ENCODE measurements around the gene PTPRQ. TPM values are rescaled to one million over a fixed set of nuclear protein-coding genes. Genes with fewer than 3 reads are reported as not detected.

PTPRQ gene
- total RNA-seq, 4 donors from 2014 or later, result 1.8 to 12.8 (median 3.4) TPM

- 83 to 85% methylated on average over 1 of the region's 1 CpG for WGBS, 2 donors
- Histone ChIP-seq H3K9me3 (no peaks in the 10 kb centered on the region), H3K4me3 (no peak overlapping the region), H3K27me3 (peaks cover 0 to 38% of the 10 kb centered on the region in 2 donors), H3K36me3 (no peaks in the 10 kb centered on the region), H3K4me1 (peaks cover 0 to 9% (median 0%) of the 10 kb centered on the region in 4 donors), H3K27ac (no peak overlapping the region)
- no peak for DNase-seq (ENCODE audit: low spot score in 2 of 2)
- TF ChIP-seq, protein P1, sequence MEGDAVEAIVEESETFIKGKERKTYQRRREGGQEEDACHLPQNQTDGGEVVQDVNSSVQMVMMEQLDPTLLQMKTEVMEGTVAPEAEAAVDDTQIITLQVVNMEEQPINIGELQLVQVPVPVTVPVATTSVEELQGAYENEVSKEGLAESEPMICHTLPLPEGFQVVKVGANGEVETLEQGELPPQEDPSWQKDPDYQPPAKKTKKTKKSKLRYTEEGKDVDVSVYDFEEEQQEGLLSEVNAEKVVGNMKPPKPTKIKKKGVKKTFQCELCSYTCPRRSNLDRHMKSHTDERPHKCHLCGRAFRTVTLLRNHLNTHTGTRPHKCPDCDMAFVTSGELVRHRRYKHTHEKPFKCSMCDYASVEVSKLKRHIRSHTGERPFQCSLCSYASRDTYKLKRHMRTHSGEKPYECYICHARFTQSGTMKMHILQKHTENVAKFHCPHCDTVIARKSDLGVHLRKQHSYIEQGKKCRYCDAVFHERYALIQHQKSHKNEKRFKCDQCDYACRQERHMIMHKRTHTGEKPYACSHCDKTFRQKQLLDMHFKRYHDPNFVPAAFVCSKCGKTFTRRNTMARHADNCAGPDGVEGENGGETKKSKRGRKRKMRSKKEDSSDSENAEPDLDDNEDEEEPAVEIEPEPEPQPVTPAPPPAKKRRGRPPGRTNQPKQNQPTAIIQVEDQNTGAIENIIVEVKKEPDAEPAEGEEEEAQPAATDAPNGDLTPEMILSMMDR (IDR thresholded peaks at IDR 0.05), result no peak
- TF ChIP-seq EP300 (IDR thresholded peaks at IDR 0.05) (no peak), POLR2A (IDR thresholded peaks at IDR 0.05) (no peak)
Observed at GRCh38 chr12:80710727-80711449, 266.9 kb downstream of the PTPRQ start.

DNA sequence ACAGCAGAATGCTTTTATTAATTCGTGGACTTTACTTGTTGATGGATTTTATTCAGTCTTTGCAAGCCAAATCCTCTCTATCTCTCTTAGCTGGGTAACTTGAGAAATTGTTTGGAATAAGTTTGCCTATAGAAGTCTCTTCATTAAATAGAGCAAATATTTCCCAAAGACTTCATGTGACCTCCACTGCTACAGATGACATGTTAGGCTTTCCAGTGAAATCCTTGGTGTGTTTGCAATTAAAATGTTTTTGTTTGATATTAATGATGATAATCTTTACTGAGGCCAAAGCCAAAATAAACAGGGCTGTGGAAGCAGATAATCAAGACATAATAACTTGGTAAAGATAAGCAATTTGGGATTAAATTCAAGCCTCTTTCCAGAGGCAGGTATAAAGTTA is 267.8 kb downstream of the PTPRQ start:
- H3K4me1 ChIP-seq, result peaks cover 0 to 9% (median 0%) of the 10 kb centered on the region in 4 donors
- H3K9me3 ChIP-seq, result no peaks in the 10 kb centered on the region
- TF ChIP-seq EP300 (IDR thresholded peaks at IDR 0.05) (no peak), POLR2A (IDR thresholded peaks at IDR 0.05) (no peak)
- TF ChIP-seq, protein P1 (IDR thresholded peaks at IDR 0.05), result no peak
- 64 to 76% methylated on average over 1 of the region's 1 CpG for WGBS, 2 donors
- H3K36me3 ChIP-seq, result no peaks in the 10 kb centered on the region
- DNase-seq (ENCODE audit: low spot score in 2 of 2), result no peak
- H3K27me3 ChIP-seq, result peaks cover 0 to 47% of the 10 kb centered on the region in 2 donors
- no peak overlapping the region for H3K4me3 ChIP-seq
- no peak overlapping the region for H3K27ac ChIP-seq

DNA sequence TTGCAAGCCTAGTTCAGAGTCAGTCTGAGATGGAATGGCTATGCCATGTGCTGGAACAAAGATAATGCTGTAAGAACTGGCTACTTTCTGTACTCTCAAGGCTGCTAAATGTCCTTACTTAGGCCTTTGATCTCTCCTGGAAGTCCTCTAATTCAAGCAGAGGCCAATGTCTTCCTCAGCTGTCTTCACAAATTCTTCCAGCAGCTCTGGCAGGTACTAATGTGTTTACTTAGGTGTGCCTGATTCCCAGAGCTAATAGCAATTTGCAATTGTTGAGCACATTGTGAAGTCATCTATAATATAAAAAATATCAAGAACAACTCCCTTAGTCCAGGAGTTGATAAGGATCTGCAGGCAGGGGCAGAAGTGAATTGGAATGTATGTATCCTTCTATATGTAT is 268.8 kb downstream of the PTPRQ start:
- H3K27ac ChIP-seq, result no peak overlapping the region
- H3K4me1 ChIP-seq, result peaks cover 0 to 9% (median 0%) of the 10 kb centered on the region in 4 donors
- peaks cover 0 to 47% of the 10 kb centered on the region in 2 donors for H3K27me3 ChIP-seq
- H3K9me3 ChIP-seq, result no peaks in the 10 kb centered on the region
- H3K36me3 ChIP-seq, result no peaks in the 10 kb centered on the region
- no peak for DNase-seq (ENCODE audit: low spot score in 2 of 2)
- no peak overlapping the region for H3K4me3 ChIP-seq
- TF ChIP-seq, protein P1 (IDR thresholded peaks at IDR 0.05), result no peak

- H3K4me1 ChIP-seq, result peaks cover 0 to 4% (median 0%) of the 10 kb centered on the region in 4 donors
- TF ChIP-seq POLR2A (IDR thresholded peaks at IDR 0.05), result no peak
- TF ChIP-seq EP300 (IDR thresholded peaks at IDR 0.05), result no peak
- TF ChIP-seq, protein P1 (IDR thresholded peaks at IDR 0.05), result no peak
- no peak overlapping the region for H3K27ac ChIP-seq
- H3K27me3 ChIP-seq, result peaks cover 0 to 44% of the 10 kb centered on the region in 2 donors
- H3K9me3 ChIP-seq, result no peaks in the 10 kb centered on the region
- WGBS, 2 donors, result 78 to 84% methylated on average over 4 of the region's 4 CpGs
- no peak overlapping the region for H3K4me3 ChIP-seq
- no peaks in the 10 kb centered on the region for H3K36me3 ChIP-seq
- no peak for DNase-seq (ENCODE audit: low spot score in 2 of 2)
Observed at GRCh38 chr12:80713419-80713818, 269.4 kb downstream of the PTPRQ start.

DNA sequence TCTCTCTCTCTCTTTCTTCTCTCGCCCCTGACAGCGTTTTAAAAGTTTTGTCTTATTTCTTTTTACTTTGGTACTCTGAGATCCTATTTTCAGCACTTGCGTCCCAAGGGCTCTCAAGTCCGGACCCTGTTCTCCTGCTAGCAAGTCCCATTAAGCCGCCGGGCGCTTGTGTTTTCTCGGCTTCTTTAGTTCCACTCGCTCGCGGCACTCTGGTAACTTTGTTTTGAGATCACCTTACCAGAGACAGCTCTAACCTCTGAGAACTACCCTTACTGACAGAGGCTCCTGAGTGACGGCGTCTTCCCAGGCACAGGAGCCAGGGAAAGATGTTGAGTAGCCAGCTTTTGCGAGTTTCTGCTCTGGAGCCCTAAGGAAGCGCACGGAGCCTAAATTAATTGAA is 270.0 kb downstream of the PTPRQ start:
- no peaks in the 10 kb centered on the region for H3K36me3 ChIP-seq
- TF ChIP-seq POLR2A (IDR thresholded peaks at IDR 0.05), result no peak
- TF ChIP-seq EP300 (IDR thresholded peaks at IDR 0.05), result no peak
- TF ChIP-seq, protein P1 (IDR thresholded peaks at IDR 0.05), result no peak
- DNase-seq (ENCODE audit: low spot score in 2 of 2), result no peak
- peak overlapping the region in 1 of 4 donors; percentile 6 for H3K4me3 ChIP-seq
- H3K4me1 ChIP-seq, result no peaks in the 10 kb centered on the region
- 26 to 28% methylated on average over 16 of the region's 16 CpGs for WGBS, 2 donors
- H3K27ac ChIP-seq, result no peak overlapping the region
- H3K9me3 ChIP-seq, result no peaks in the 10 kb centered on the region
- H3K27me3 ChIP-seq, result peaks cover 0 to 38% of the 10 kb centered on the region in 2 donors

Measured in tibial nerve (tissue), 4 donors.